GM18951 (cell line): ENCODE data around the gene KDELR3.

Source experiments
- POLR2A ChIP-seq: IDR thresholded peaks from 4 replicates; pipeline ENCODE4 v1.6.1; 2011; ENCODE audit warnings: mild to moderate bottlenecking; ENCODE audit not compliant: insufficient read length, insufficient read depth; ENCODE audit errors: extremely low read depth
- in situ Hi-C: fragments of 300-500 bp; cut with MboI; formaldehyde crosslinking; loops from one replicate; pipeline ENCODE4 v1.12.0; 2022; ENCODE audit warnings: low sequenced_read_pairs, mixed read lengths, inconsistent platforms; ENCODE audit not compliant: unreplicated experiment

KDELR3 gene

DNA sequence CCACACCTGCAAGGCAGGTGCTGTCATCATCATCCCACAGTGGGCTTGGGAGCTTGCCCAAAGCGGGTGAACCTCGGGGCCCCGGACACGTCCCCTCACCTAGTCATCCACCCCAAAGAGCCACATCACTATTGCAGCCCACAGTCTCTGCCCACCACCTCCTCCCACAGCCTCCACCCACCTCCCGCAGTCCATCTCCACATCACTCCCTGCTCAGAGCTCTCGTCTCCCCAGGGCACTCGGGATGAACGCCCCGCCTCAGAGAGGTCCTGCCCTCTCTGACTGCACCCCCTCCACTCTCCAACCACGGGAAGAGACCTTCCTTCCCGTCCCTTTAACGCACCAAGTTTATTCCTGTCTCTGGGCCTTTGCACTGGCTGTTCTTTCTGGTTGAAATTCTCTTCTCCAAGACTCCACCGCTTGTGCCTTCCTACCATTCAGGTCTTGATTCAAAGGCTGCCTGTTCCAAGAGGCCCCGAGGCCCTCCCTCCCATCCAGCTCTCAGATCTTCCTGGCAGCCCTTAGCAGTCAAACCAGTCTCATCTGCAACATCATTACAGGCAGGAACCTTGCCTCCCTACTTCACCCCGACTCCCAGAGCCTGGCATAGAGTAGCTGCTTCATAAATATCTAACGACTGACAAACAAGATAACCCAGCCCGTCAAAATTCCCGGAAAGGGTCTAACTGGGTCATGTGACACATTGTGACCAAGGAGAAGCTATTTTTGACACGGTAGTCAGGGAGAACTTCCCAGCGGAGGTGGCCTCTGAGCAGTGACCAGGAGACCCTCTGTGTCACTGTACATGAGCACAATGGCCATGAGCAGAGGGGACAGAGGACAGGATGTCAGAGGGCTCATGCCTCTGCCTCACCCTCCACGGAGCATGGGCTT, 24.0 kb upstream of the KDELR3 start:
- no peak for TF ChIP-seq POLR2A
- in situ Hi-C loops = no loop called here

- in situ Hi-C loops = no loop called here
- no peak for TF ChIP-seq POLR2A
Measured at GRCh38 chr22:38444783-38445182, 23.1 kb upstream of the KDELR3 start.

DNA sequence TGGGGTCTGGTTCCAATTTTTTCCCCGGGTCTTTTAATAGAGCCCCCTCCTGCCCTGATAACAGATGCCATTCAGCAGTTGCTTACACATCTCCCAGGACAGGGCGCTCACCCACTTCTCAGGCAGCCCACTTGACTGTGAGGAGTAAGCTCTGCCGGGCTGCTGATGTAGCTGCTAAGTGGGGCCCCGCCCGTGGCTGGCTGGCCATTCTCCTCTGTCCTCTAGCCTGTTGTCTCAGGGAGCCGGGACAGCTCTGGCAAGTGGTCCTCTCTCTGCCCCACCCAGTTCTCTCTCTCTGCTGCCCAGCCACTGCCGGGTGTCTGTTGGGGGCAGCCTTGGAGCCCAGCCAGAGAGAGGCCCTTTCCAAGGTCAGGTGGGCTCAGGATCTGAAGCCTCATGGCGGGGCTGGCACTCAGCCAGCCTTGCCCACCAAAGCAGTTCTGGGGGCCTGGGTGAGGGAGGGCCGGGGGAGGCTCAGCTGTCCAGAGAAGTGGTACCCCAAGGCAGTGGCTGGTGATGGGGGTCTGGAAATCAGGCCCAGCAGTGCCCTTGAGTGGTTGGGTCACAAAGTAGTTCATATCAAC, 21.8 kb upstream of the KDELR3 start:
- in situ Hi-C loops = no loop called here
- TF ChIP-seq POLR2A = no peak

DNA sequence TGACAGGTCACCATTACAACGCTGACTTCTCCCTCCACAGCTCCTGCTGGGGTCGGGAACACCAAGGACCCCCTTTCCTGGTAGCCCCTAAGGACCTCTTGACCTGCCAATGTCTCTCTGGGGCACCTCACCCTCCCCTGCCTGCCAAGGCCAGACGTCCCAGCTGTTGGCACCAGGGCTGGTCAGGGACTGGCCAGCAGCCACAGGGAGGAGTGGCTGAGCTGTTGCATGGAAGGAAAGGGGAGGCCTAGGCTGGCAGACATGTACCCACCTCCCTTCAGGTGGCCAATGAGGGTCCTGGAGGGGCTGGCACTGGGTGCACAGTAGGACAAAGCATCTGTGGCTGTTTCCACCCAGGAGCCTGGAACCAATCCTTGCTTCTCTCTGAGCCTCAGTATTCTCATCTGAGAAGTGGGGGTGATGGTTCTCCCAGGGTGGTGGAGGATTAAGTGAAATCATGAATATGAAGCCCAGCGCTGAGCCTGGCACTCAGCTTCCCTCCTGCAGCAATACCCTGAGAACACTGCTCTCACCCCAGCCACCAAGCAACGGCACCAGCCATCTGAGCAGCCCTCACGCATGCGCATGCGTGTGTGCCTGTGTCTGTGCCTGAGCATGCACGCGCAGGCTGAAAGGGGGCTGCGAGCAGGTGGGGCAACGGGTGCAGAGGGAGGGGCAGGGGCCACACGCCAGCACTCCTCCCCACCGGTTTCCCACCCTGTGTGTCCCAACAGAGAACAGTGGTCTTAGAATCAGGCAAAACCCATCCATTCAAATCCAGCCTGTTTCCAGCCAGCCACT, 18.8 kb upstream of the KDELR3 start:
- in situ Hi-C loops = no loop called here
- no peak for TF ChIP-seq POLR2A

GRCh38 chr22:38449776-38450175, 18.1 kb upstream of the KDELR3 start:
- in situ Hi-C loops = no loop called here

GRCh38 chr22:38450234-38450797, 17.6 kb upstream of the KDELR3 start:
- in situ Hi-C loops = no loop called here
- no peak for TF ChIP-seq POLR2A

More at GRCh38 chr22:38449776-38450175, 18.1 kb upstream of the KDELR3 start:
- no peak for TF ChIP-seq POLR2A

- in situ Hi-C loops = no loop called here
- TF ChIP-seq POLR2A = no peak
Measured at GRCh38 chr22:38451404-38451803, 16.5 kb upstream of the KDELR3 start.

DNA sequence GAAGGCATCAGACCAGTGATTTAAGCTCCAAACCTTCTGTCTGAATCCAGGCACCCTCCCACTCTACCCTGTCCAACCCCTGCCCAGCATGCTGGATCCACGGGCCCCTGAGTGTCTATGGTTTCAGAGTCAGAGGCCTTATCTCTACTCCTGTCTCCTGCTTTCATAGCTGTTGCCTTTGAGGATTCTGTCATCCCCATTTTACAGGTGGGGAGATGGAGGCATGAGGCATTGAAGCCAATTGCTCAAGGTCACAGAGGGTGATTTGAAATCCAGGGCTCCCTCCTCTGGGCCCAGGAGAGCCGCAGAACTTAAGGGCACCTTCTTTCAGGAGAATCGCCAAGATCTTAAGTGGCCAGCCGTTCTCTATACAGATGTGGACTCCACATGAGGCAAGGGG, 16.0 kb upstream of the KDELR3 start:
- in situ Hi-C loops = no loop called here
- no peak for TF ChIP-seq POLR2A

- in situ Hi-C loops = no loop called here
- no peak for TF ChIP-seq POLR2A
Measured at GRCh38 chr22:38452373-38453065, 15.4 kb upstream of the KDELR3 start.

GRCh38 chr22:38453066-38453672, 14.7 kb upstream of the KDELR3 start:
- no peak for TF ChIP-seq POLR2A
- in situ Hi-C loops = no loop called here

- in situ Hi-C loops = no loop called here
Measured at GRCh38 chr22:38453996-38454352, 13.9 kb upstream of the KDELR3 start.

DNA sequence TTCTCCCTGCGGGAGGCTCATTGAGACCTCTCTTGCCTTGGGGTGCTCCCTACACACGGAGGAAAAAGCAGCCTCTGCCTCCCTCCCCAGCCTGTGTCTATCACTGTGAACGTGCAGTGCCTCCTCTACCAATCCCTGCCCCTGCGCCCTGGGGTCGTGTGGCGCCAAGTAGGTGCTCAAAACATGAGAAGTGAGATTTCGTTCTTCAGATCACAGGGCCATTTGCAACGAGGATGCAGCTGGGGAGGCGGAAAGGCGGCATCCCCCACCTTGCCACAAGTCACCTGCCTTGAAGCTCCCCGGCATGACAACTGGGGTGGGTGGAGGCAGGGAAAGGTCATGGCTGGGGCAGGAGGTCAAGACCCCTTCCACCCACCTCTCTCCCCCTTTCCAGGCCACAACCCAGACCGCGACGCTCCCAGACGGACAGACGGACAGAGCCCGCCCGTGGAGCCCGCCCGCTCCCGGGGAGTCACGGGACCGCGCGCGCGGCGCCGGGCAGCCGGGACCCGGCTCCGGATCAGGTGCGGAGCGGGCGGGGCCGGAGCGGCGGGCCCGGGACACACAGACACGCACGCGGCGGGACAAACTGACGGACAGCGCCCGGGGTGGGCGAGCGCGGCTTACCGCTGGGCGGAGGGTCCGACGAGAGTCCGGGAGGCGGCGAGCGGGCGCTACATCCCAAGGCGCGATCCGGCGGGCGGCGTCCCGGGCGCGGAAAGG, 13.4 kb upstream of the KDELR3 start:
- TF ChIP-seq POLR2A = no peak
- in situ Hi-C loops = no loop called here

More at GRCh38 chr22:38453996-38454352, 13.9 kb upstream of the KDELR3 start:
- no peak for TF ChIP-seq POLR2A
